HG02798 (cell line): Measurements from ENCODE around the gene PNPLA1.

Source experiments
- ATAC-seq: cut with Tn5 transposase; IDR thresholded peaks from one replicate; pipeline ENCODE4 v1.9.1; 2021; ENCODE audit warnings: mild to moderate bottlenecking; ENCODE audit not compliant: unreplicated experiment, poor library complexity

PNPLA1 gene

GRCh38 chr6:36245572-36246061, 24.2 kb upstream of the PNPLA1 start:
- ATAC-seq: no peak

- ATAC-seq: no peak
These were observed 23.2 kb upstream of the PNPLA1 start for GRCh38 chr6:36246506-36247268.

GRCh38 chr6:36247693-36248092, 22.2 kb upstream of the PNPLA1 start:
- no peak for ATAC-seq

GRCh38 chr6:36248980-36249379, 20.9 kb upstream of the PNPLA1 start:
- ATAC-seq: no peak

GRCh38 chr6:36249536-36249935, 20.3 kb upstream of the PNPLA1 start:
- no peak for ATAC-seq

GRCh38 chr6:36252005-36252404, 17.9 kb upstream of the PNPLA1 start:
- no peak for ATAC-seq

GRCh38 chr6:36263390-36264000, 6.4 kb upstream of the PNPLA1 start:
- no peak for ATAC-seq

GRCh38 chr6:36265744-36266143, 4.1 kb upstream of the PNPLA1 start:
- no peak for ATAC-seq

- ATAC-seq: no peak
These were observed 2.8 kb upstream of the PNPLA1 start for GRCh38 chr6:36266913-36267644.

GRCh38 chr6:36267731-36268477, 2.0 kb upstream of the PNPLA1 start:
- no peak for ATAC-seq

- ATAC-seq: no peak
These were observed 1.2 kb upstream of the PNPLA1 start for GRCh38 chr6:36268478-36269275.

- ATAC-seq: no peak
These were observed 2.4 kb downstream of the PNPLA1 start for GRCh38 chr6:36272234-36272633.

- no peak for ATAC-seq
These were observed 3.2 kb downstream of the PNPLA1 start for GRCh38 chr6:36273067-36273466.

GRCh38 chr6:36273802-36274514, 4.1 kb downstream of the PNPLA1 start:
- no peak for ATAC-seq

GRCh38 chr6:36276581-36277536, 7.0 kb downstream of the PNPLA1 start:
- ATAC-seq: no peak

GRCh38 chr6:36277946-36278470, 8.1 kb downstream of the PNPLA1 start:
- no peak for ATAC-seq

GRCh38 chr6:36280467-36280866, 10.6 kb downstream of the PNPLA1 start:
- no peak for ATAC-seq

- ATAC-seq: no peak
These were observed 11.1 kb downstream of the PNPLA1 start for GRCh38 chr6:36280983-36281382.
